OCI-LY3 (cell line): Measurements from ENCODE around the gene SRSF12.

Experiments
- H2AFZ ChIP-seq: fragments of 200-600, 300-600 bp; shearing (Covaris generic); 2 replicates; pipeline ENCODE4 v1.6.0; 2014; ENCODE audit warnings: antibody characterized with exemption, low read depth, low read length
- H3K27ac ChIP-seq: fragments of 200-600, 300-600 bp; sonication (generic); 2 replicates; pipeline ENCODE4 v1.5.1; 2014; ENCODE audit warnings: mild to moderate bottlenecking, low read length, moderate library complexity, mixed read lengths
- H3K27me3 ChIP-seq: fragments of 200-600, 300-600 bp; sonication (generic); 2 replicates; pipeline ENCODE4 v1.6.1; 2014; ENCODE audit warnings: low read depth, low read length, mixed read lengths
- H3K36me3 ChIP-seq: fragments of 200-600, 300-600 bp; sonication (generic); replicated peaks from 2 replicates; pipeline ENCODE3; 2014; ENCODE audit warnings: low read depth, low read length, mixed read lengths
- H3K4me1 ChIP-seq: fragments of 300-600, 200-600 bp; sonication (generic); 2 replicates; pipeline ENCODE4 v1.6.1; 2014; ENCODE audit warnings: low read length, mixed read lengths
- H3K4me2 ChIP-seq: fragments of 200-600, 300-600 bp; sonication (generic); 2 replicates; pipeline ENCODE4 v1.6.1; 2014; ENCODE audit warnings: low read length, mixed read lengths
- H3K4me3 ChIP-seq: fragments of 300-600, 200-600 bp; sonication (generic); 2 replicates; pipeline ENCODE4 v1.5.1; 2014; ENCODE audit warnings: antibody characterized with exemption, mild to moderate bottlenecking, low read length, moderate library complexity
- H3K79me2 ChIP-seq: fragments of 300-600, 200-600 bp; shearing (Covaris generic); 2 replicates; pipeline ENCODE4 v1.6.1; 2014; ENCODE audit warnings: mild to moderate bottlenecking, low read length, mixed read lengths
- H3K9ac ChIP-seq: fragments of 300-600, 200-600 bp; shearing (Covaris generic); 2 replicates; pipeline ENCODE4 v1.6.0; 2014; ENCODE audit warnings: mild to moderate bottlenecking, low read length, moderate library complexity
- H3K9me3 ChIP-seq: fragments of 200-600, 300-600 bp; shearing (Covaris generic); 2 replicates; pipeline ENCODE4 v1.6.1; 2014; ENCODE audit warnings: low read length, mixed read lengths; ENCODE audit not compliant: insufficient read depth
- H4K20me1 ChIP-seq: fragments of 200-600, 300-600 bp; sonication (generic); 2 replicates; pipeline ENCODE4 v1.6.1; 2016; ENCODE audit warnings: low read length, mixed read lengths; ENCODE audit not compliant: insufficient read depth
- CTCF ChIP-seq: fragments of 200-600, 300-600 bp; sonication (generic); IDR thresholded peaks from 2 replicates; pipeline ENCODE4 v1.5.1; 2014; ENCODE audit warnings: antibody characterized with exemption, low read length, low read depth
- EZH2phosphoT487 ChIP-seq: fragments of 200-600 bp; shearing (Covaris generic); IDR thresholded peaks from 2 replicates; pipeline ENCODE4 v1.6.1; 2018; ENCODE audit warnings: antibody characterized with exemption, mixed run types, low read depth

The SRSF12 gene

DNA sequence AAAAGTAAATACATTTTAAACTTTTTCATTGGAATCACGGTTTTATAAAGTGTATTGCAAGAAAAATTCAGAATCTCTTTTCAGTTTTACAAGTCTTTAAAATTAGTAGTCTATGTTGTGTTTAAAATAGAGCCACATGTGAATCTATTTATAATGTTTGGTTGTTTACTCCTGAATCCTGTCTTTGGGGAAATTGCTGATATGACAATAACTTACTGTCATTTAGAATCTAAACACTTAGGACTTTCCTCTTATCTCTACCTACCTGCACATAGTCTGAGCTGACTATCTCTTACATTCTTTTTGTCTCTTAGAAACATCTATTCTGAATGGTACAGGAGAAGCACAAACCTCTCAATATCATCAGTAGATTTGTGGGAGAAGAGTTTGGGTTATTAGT is 4.1 kb upstream of the SRSF12 start:
- Histone ChIP-seq H3K27ac (no peak overlapping the region), H3K4me3 (no peak overlapping the region), H3K36me3 (no peaks in the 10 kb centered on the region), H2AFZ (no peak overlapping the region), H3K79me2 (no peaks in the 10 kb centered on the region), H4K20me1 (no peaks in the 10 kb centered on the region), H3K9ac (no peak overlapping the region), H3K4me2 (no peak overlapping the region), H3K27me3 (no peaks in the 10 kb centered on the region; the same call in 1 of the 2 replicates), H3K4me1 (no peaks in the 10 kb centered on the region), H3K9me3 (no peaks in the 10 kb centered on the region)
- TF ChIP-seq CTCF (no peak), EZH2phosphoT487 (no peak)

GRCh38 chr6:89120371-89120770 is 2.5 kb upstream of the SRSF12 start:
- Histone ChIP-seq H3K4me2 (no peak overlapping the region), H3K79me2 (no peaks in the 10 kb centered on the region), H3K36me3 (no peaks in the 10 kb centered on the region), H4K20me1 (no peaks in the 10 kb centered on the region), H3K4me3 (no peak overlapping the region), H3K27ac (no peak overlapping the region), H2AFZ (no peak overlapping the region), H3K9me3 (no peaks in the 10 kb centered on the region), H3K4me1 (no peaks in the 10 kb centered on the region), H3K27me3 (no peaks in the 10 kb centered on the region; the same call in 1 of the 2 replicates), H3K9ac (no peak overlapping the region)
- TF ChIP-seq CTCF, result no peak

DNA sequence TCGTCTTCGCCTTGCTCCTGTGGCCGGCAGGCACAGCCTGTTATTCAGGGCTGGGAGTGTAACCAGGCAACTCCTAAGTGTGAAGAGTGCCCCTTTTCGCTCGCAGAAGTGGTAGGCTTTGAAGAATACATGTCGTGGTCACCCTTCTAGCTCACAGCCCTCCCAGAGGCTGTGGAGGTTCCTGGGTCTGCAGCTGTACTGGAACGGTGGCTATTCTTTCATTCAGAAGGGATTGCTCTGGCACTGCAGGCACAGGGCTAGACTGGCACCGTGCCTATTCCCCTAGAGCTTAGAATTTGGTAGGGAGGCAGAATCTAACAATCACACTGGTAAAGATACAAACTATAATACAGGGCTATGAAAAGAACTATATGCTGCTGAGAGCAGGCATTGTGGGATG is 1.1 kb upstream of the SRSF12 start:
- Histone ChIP-seq H3K4me1 (no peaks in the 10 kb centered on the region), H3K4me2 (no peak overlapping the region), H3K9me3 (no peaks in the 10 kb centered on the region), H3K9ac (no peak overlapping the region), H3K36me3 (no peaks in the 10 kb centered on the region), H3K27ac (no peak overlapping the region), H4K20me1 (no peaks in the 10 kb centered on the region), H3K79me2 (no peaks in the 10 kb centered on the region), H3K27me3 (no peaks in the 10 kb centered on the region; the same call in 1 of the 2 replicates), H3K4me3 (no peak overlapping the region), H2AFZ (no peak overlapping the region)
- TF ChIP-seq EZH2phosphoT487 (no peak), CTCF (no peak)

- peak overlapping the region; percentile 93 for H2AFZ ChIP-seq
- H3K36me3 ChIP-seq, result no peaks in the 10 kb centered on the region
- H3K9me3 ChIP-seq, result no peaks in the 10 kb centered on the region
- TF ChIP-seq EZH2phosphoT487 (no peak), CTCF (no peak)
- no peaks in the 10 kb centered on the region for H4K20me1 ChIP-seq
- H3K27ac ChIP-seq, result no peak overlapping the region
- H3K9ac ChIP-seq, result 0 out of 2 replicates have a peak overlapping the region, but pooled peaks have one; percentile 55
- H3K27me3 ChIP-seq, result no peaks in the 10 kb centered on the region; the same call in 1 of the 2 replicates
- peak overlapping the region; percentile 83 for H3K4me2 ChIP-seq
- no peaks in the 10 kb centered on the region for H3K4me1 ChIP-seq
- peak overlapping the region; percentile 88 for H3K4me3 ChIP-seq
- no peaks in the 10 kb centered on the region for H3K79me2 ChIP-seq
These were observed 1.2 kb downstream of the SRSF12 start for GRCh38 chr6:89116702-89117101.
